H1 (cell line): ENCODE measurements around the gene COMP. TPM values are rescaled to one million over a fixed set of nuclear protein-coding genes. Genes with fewer than 3 reads are reported as not detected.

Source experiments
- CTCF ChIA-PET: fragments of 300-600 bp; sonication (Branson Sonifier 250); formaldehyde crosslinking; loops from one replicate; lab custom pipeline; 2021; ENCODE audit not compliant: partially characterized antibody; lab: Charles Lee
- POLR2A ChIA-PET: fragments of 300-600 bp; sonication (Branson Sonifier 250); formaldehyde crosslinking; loops from one replicate; lab custom pipeline; 2021; ENCODE audit warnings: inconsistent platforms; ENCODE audit not compliant: partially characterized antibody; lab: Charles Lee
- DNase-seq, 2 experiments: peaks; one replicate each; pipeline versions ENCODE4 v3.0.0 to v3.0.0-alpha.2; 2010 to 2022; ENCODE audit warnings: low spot score in 2 of 2, low read depth in 1 of 2, mixed read lengths in 1 of 2
- FAIRE-seq: peaks from 2 replicates; lab custom pipeline; 2011; peaks lifted over from hg19 to GRCh38; lab: Jason Lieb, UNC
- H2AFZ ChIP-seq: 2 replicates; pipeline ENCODE4 v1.8.1; 2012; ENCODE audit warnings: low read length, inconsistent platforms
- H2AK5ac ChIP-seq: 2 replicates; pipeline ENCODE4 v1.6.1; 2013; ENCODE audit warnings: low read depth, low read length
- H2BK120ac ChIP-seq: replicated peaks from 2 replicates; pipeline ENCODE3; 2013; ENCODE audit warnings: low read depth, low read length, inconsistent platforms
- H2BK12ac ChIP-seq: 2 replicates; pipeline ENCODE4 v1.6.1; 2013; ENCODE audit warnings: low read depth, low read length
- H2BK15ac ChIP-seq: 2 replicates; pipeline ENCODE4 v1.6.1; 2013; ENCODE audit warnings: low read length
- H2BK20ac ChIP-seq: 2 replicates; pipeline ENCODE4 v1.6.1; 2013; ENCODE audit warnings: low read length
- H2BK5ac ChIP-seq: 2 replicates; pipeline ENCODE4 v1.6.1; 2013; ENCODE audit warnings: low read depth, low read length
- H3K14ac ChIP-seq: 2 replicates; pipeline ENCODE4 v1.6.1; 2013; ENCODE audit warnings: inconsistent platforms; ENCODE audit not compliant: insufficient read length
- H3K18ac ChIP-seq: 2 replicates; pipeline ENCODE4 v1.6.1; 2013; ENCODE audit warnings: low read length; ENCODE audit errors: extremely low read depth
- H3K23ac ChIP-seq: 2 replicates; pipeline ENCODE4 v1.6.1; 2013; ENCODE audit warnings: inconsistent platforms; ENCODE audit not compliant: insufficient read length
- H3K23me2 ChIP-seq: 2 replicates; pipeline ENCODE4 v1.6.1; 2013; ENCODE audit warnings: low read depth, low read length
- H3K27ac ChIP-seq: 2 replicates; pipeline ENCODE4 v1.6.1; 2011; ENCODE audit warnings: low read depth, low read length, inconsistent platforms
- H3K27me3 ChIP-seq, 4 experiments: replicated peaks in 1 of 4; 1 replicate in 1 of 4; 2 replicates in 3 of 4; pipeline versions ENCODE4 v1.6.1 to v1.8.1; 2011 to 2013; ENCODE audit warnings: low read length in 3 of 4, mild to moderate bottlenecking in 3 of 4, inconsistent platforms in 2 of 4, mixed read lengths in 2 of 4, moderate library complexity in 1 of 4; ENCODE audit not compliant: control insufficient read depth in 3 of 4, insufficient read depth in 3 of 4; ENCODE audit errors: extremely low read depth in 1 of 4
- H3K36me3 ChIP-seq, 4 experiments: 2 replicates each; pipeline versions ENCODE4 v1.6.1 to v1.8.1; 2011 to 2013; ENCODE audit warnings: mild to moderate bottlenecking in 4 of 4, low read length in 3 of 4, moderate library complexity in 2 of 4, control low read depth in 1 of 4, inconsistent platforms in 1 of 4; ENCODE audit not compliant: insufficient read depth in 4 of 4, control insufficient read depth in 2 of 4
- H3K4ac ChIP-seq: replicated peaks from 2 replicates; pipeline ENCODE3; 2013; ENCODE audit warnings: low read length, low read depth, mixed read lengths, inconsistent platforms; ENCODE audit not compliant: insufficient read length
- H3K4me1 ChIP-seq, 4 experiments: replicated peaks in 1 of 4; 1 replicate in 1 of 4; 2 replicates in 3 of 4; pipeline versions ENCODE4 v1.6.1 to v1.8.1; 2011 to 2013; ENCODE audit warnings: low read length in 3 of 4, inconsistent platforms in 2 of 4, mixed read lengths in 1 of 4; ENCODE audit not compliant: insufficient read depth in 4 of 4, control insufficient read depth in 3 of 4
- H3K4me2 ChIP-seq, 2 experiments: 2 replicates each; pipeline versions ENCODE4 v1.6.1 to v1.8.1; 2011 to 2013; ENCODE audit warnings: low read depth in 2 of 2, low read length in 2 of 2, control low read depth in 1 of 2, inconsistent platforms in 1 of 2, mild to moderate bottlenecking in 1 of 2; ENCODE audit not compliant: insufficient read depth in 1 of 2
- H3K4me3 ChIP-seq, 4 experiments: fragments of 200-600, 300-600 bp in 1 of 4; sonication (generic), shearing (Covaris generic), sonication (Bioruptor Twin) in 1 of 4; 2 replicates each; pipeline versions ENCODE4 v1.5.1 to v1.8.1; 2011 to 2016; ENCODE audit warnings: low read length in 4 of 4, low read depth in 3 of 4, control low read depth in 2 of 4, inconsistent platforms in 2 of 4, mild to moderate bottlenecking in 2 of 4, mixed read lengths in 1 of 4, moderate library complexity in 1 of 4; ENCODE audit not compliant: insufficient read depth in 2 of 4; ENCODE audit errors: extremely low read depth in 1 of 4
- H3K56ac ChIP-seq: replicated peaks from 2 replicates; pipeline ENCODE3; 2013; ENCODE audit warnings: low read depth, mild to moderate bottlenecking, mixed read lengths, low read length, inconsistent platforms; ENCODE audit not compliant: insufficient read length
- H3K79me1 ChIP-seq: 2 replicates; pipeline ENCODE4 v1.6.1; 2013; ENCODE audit warnings: low read depth, low read length, control low read depth
- H3K79me2 ChIP-seq, 2 experiments: 2 replicates each; pipeline versions ENCODE4 v1.6.1 to v1.8.1; 2012 to 2013; ENCODE audit warnings: low read length in 2 of 2, mild to moderate bottlenecking in 2 of 2, inconsistent platforms in 1 of 2; ENCODE audit not compliant: insufficient read depth in 2 of 2, control insufficient read depth in 1 of 2
- H3K9ac ChIP-seq, 4 experiments: replicated peaks in 1 of 4; 1 replicate in 1 of 4; 2 replicates in 3 of 4; pipeline versions ENCODE4 v1.6.1 to v1.8.1; 2011 to 2013; ENCODE audit warnings: low read depth in 3 of 4, low read length in 3 of 4, control low read depth in 2 of 4, mild to moderate bottlenecking in 2 of 4, moderate library complexity in 2 of 4, inconsistent platforms in 1 of 4; ENCODE audit errors: extremely low read depth in 1 of 4
- H3K9me3 ChIP-seq, 2 experiments: 2 replicates each; pipeline versions ENCODE4 v1.6.1 to v1.8.1; 2012 to 2013; ENCODE audit warnings: mild to moderate bottlenecking in 2 of 2, moderate library complexity in 2 of 2, control low read depth in 1 of 2, inconsistent platforms in 1 of 2, low read depth in 1 of 2, low read length in 1 of 2, mixed read lengths in 1 of 2; ENCODE audit not compliant: insufficient read depth in 2 of 2
- H4K20me1 ChIP-seq, 2 experiments: replicated peaks in 1 of 2; 2 replicates each; pipeline versions ENCODE3 to v1.8.1; 2011 to 2013; ENCODE audit warnings: inconsistent platforms in 2 of 2, low read length in 2 of 2, mild to moderate bottlenecking in 1 of 2; ENCODE audit not compliant: insufficient read depth in 2 of 2, control insufficient read depth in 1 of 2
- H4K5ac ChIP-seq: 2 replicates; pipeline ENCODE4 v1.6.1; 2013; ENCODE audit warnings: low read length, low read depth, mixed read lengths, inconsistent platforms; ENCODE audit not compliant: insufficient read length
- H4K8ac ChIP-seq: 2 replicates; pipeline ENCODE4 v1.8.0; 2013; ENCODE audit warnings: mild to moderate bottlenecking, moderate library complexity, low read length, inconsistent platforms; ENCODE audit not compliant: insufficient read depth; ENCODE audit errors: extremely low read depth
- H4K91ac ChIP-seq: replicated peaks from 2 replicates; pipeline ENCODE3; 2013; ENCODE audit warnings: low read length, mixed read lengths, inconsistent platforms; ENCODE audit not compliant: insufficient read length
- BRCA1 ChIP-seq: IDR thresholded peaks from 2 replicates; pipeline ENCODE4 v1.6.1; 2012; ENCODE audit warnings: low read depth, low read length, improper control_type of control experiment
- CBX5 ChIP-seq: fragments of 300-800, 300-1000 bp; sonication (generic); IDR thresholded peaks from 2 replicates; pipeline ENCODE4 v1.7.1; 2016; ENCODE audit warnings: antibody characterized with exemption, low read length, low read depth
- CBX8 ChIP-seq: fragments of 300-800, 300-1000 bp; sonication (generic); IDR thresholded peaks from 2 replicates; pipeline ENCODE4 v1.7.1; 2016; ENCODE audit warnings: low read depth, low read length, borderline replicate concordance
- E2F6 ChIP-seq: IDR thresholded peaks from 2 replicates; pipeline ENCODE4 v1.6.1; 2012; ENCODE audit warnings: inconsistent platforms
- HDAC6 ChIP-seq: IDR thresholded peaks from one replicate; pipeline ENCODE4 v1.7.1; 2012; ENCODE audit warnings: low read depth, mild to moderate bottlenecking, inconsistent platforms, low read length, moderate library complexity
- RAD21 ChIP-seq, 2 experiments: IDR thresholded peaks in 1 of 2; conservative IDR thresholded peaks in 1 of 2; 2 replicates each; pipeline ENCODE4 v1.6.1; 2011; ENCODE audit warnings: low read depth in 2 of 2, low read length in 2 of 2, improper control_type of control experiment in 1 of 2, inconsistent platforms in 1 of 2, mild to moderate bottlenecking in 1 of 2, moderate library complexity in 1 of 2
- SRF ChIP-seq: IDR thresholded peaks from 2 replicates; pipeline ENCODE4 v1.6.1; 2011; ENCODE audit warnings: mild to moderate bottlenecking, low read depth, low read length, moderate library complexity
- TBP ChIP-seq: IDR thresholded peaks from 2 replicates; pipeline ENCODE4 v1.6.1; 2011; ENCODE audit warnings: low read depth, low read length, improper control_type of control experiment
- WGBS, 2 experiments: shearing (Covaris generic) in 1 of 2; methylation state at CpG; one replicate each; pipeline versions ENCODE4 v1.1.6 to v1.1.7; 2013 to 2015; ENCODE audit warnings: low lambda C conversion rate in 2 of 2, mixed read lengths in 2 of 2, inconsistent platforms in 1 of 2, low coverage in 1 of 2, missing lambda C conversion rate in 1 of 2; ENCODE audit not compliant: insufficient replicate concordance in 2 of 2, insufficient coverage in 1 of 2, insufficient read length in 1 of 2; ENCODE audit errors: extremely low coverage in 1 of 2, missing lambda C conversion rate in 1 of 2; 5-methylcytosine and 5-hydroxymethylcytosine counted together
- polyA plus RNA-seq, 7 experiments: library from polyadenylated mRNA; depleted of rRNA in 3 of 7; stranded (reverse) in 5 of 7; unstranded in 2 of 7; fragments of >200 nt in 5 of 7; fragments of 200-250 nt in 2 of 7; gene quantifications; 1 replicate in 5 of 7; 2 replicates in 1 of 7; 4 replicates in 1 of 7; pipeline versions ENCODE4 v1.2.1 to v1.2.3, GENCODE V29; 2011 to 2013; ENCODE audit warnings: missing spikeins in 2 of 7, mixed read lengths in 2 of 7
- total RNA-seq: library from RNA; stranded (reverse); fragmentation: NEBNext Ultra II Directional; extraction: Animal tissue kit (Norgen Biotek cat#: 25700); gene quantifications from 2 replicates; pipeline ENCODE4 v1.2.1, GENCODE V29; 2021

The COMP gene
- total and polyA plus RNA-seq, 2 of the 8 experiments (the other 6 are each of a cell fraction or from before 2014, with no cell fraction given) = 0.17 TPM

- H4K5ac ChIP-seq = no peak overlapping the region
- no peak overlapping the region for H3K4me2 ChIP-seq
- H4K8ac ChIP-seq = no peak overlapping the region
- 0 out of 2 replicates have a peak overlapping the region, but pooled peaks have one; percentile 14 for H2BK12ac ChIP-seq
- H3K14ac ChIP-seq = no peak overlapping the region
- no peaks in the 10 kb centered on the region for H3K79me1 ChIP-seq
- peaks cover 0 to 7% (median 0%) of the 10 kb centered on the region in 4 experiments; a peak in 1 of 8 replicates for H3K36me3 ChIP-seq
- no peak overlapping the region for H3K27ac ChIP-seq
- H2BK15ac ChIP-seq = no peak overlapping the region
- H3K9ac ChIP-seq = no peak overlapping the region
- H2BK120ac ChIP-seq = no peak overlapping the region
- no peak overlapping the region for H2BK20ac ChIP-seq
- H3K23ac ChIP-seq = no peak overlapping the region
- FAIRE-seq = no peak
- H2AFZ ChIP-seq = no peak overlapping the region
- H2BK5ac ChIP-seq = no peak overlapping the region
- H4K91ac ChIP-seq = no peak overlapping the region
- H3K4me1 ChIP-seq = peaks cover 0 to 26% (median 13%) of the 10 kb centered on the region in 4 experiments; a peak in 6 of 7 replicates
- CTCF ChIA-PET = interaction anchor here (1.3 to 1.8 kb wide), 3 partner anchors 21 to 55 kb away, joined by 5 to 6 read pairs (median 6); no protein-coding TSS in a partner anchor
- no peak overlapping the region for H3K56ac ChIP-seq
- POLR2A ChIA-PET = interaction anchor here (1.1 kb wide), 1 partner anchor 21 kb away, joined by 4 read pairs; no protein-coding TSS in a partner anchor
- H3K79me2 ChIP-seq = no peaks in the 10 kb centered on the region
- DNase-seq = no peak
- H3K9me3 ChIP-seq = no peaks in the 10 kb centered on the region; a peak in 1 of 4 replicates
- peaks cover 60 to 88% (median 83%) of the 10 kb centered on the region in 4 experiments for H3K27me3 ChIP-seq
- no peak overlapping the region for H3K4me3 ChIP-seq
- H4K20me1 ChIP-seq = peaks cover 2 to 20% of the 10 kb centered on the region in 2 experiments
- 80% methylated on average over 3 of the region's 3 CpGs; no CpG with 5 or more reads in 1 of the 2 experiments for WGBS, 2 experiments
- no peak overlapping the region for H3K4ac ChIP-seq
- no peak overlapping the region for H2AK5ac ChIP-seq
- peaks cover 21% of the 10 kb centered on the region for H3K23me2 ChIP-seq
- TF ChIP-seq TBP (no peak), BRCA1 (no peak), SRF (no peak), HDAC6 (no peak), CBX8 (no peak), CBX5 (no peak), RAD21 (IDR thresholded peaks at IDR 0.05 in 1 of 2, conservative IDR thresholded peaks at IDR 0.05 in 1 of 2; ENCODE audit: low read depth in 2 of 2, low read length in 2 of 2) (no peak), E2F6 (no peak)
- H3K18ac ChIP-seq = no peak overlapping the region
These were observed 1.6 kb upstream of the COMP start for GRCh38 chr19:18792661-18793060.
